Mucosa of descending colon (tissue), 3 donors: ENCODE results near the gene PPP1R37. TPM values are rescaled to one million over a fixed set of nuclear protein-coding genes. Genes with fewer than 3 reads are reported as not detected.

Experiments
- ATAC-seq: fragments of 200-7000 bp; cut with Tn5 transposase; one replicate; pipeline ENCODE4 v1.9.1; 2020; ENCODE audit warnings: mild to moderate bottlenecking, moderate library complexity
- DNase-seq, 3 donors: peaks; one replicate each; pipeline ENCODE4 v3.0.0-alpha.2; 2020
- H3K36me3 ChIP-seq: fragments of 200-600 bp; one replicate; pipeline ENCODE4 v1.8.0; 2021; ENCODE audit warnings: low read depth, mild to moderate bottlenecking
- H3K4me1 ChIP-seq: fragments of 200-600 bp; one replicate; pipeline ENCODE4 v1.8.0; 2021; ENCODE audit warnings: low read depth, mild to moderate bottlenecking
- H3K4me3 ChIP-seq: fragments of 200-600 bp; one replicate; pipeline ENCODE4 v1.8.0; 2021; ENCODE audit warnings: mild to moderate bottlenecking
- H3K9me3 ChIP-seq: fragments of 200-600 bp; one replicate; pipeline ENCODE4 v1.8.0; 2021; ENCODE audit warnings: mild to moderate bottlenecking
- CTCF ChIP-seq: fragments of 200-600 bp; IDR thresholded peaks from one replicate; pipeline ENCODE4 v1.8.0; 2022; ENCODE audit warnings: antibody characterized with exemption, mild to moderate bottlenecking
- intact Hi-C, 2 donors: fragments of 100-400 bp; cut with DNase I in 1 of 2; cut with micrococcal nuclease in 1 of 2; formaldehyde crosslinking; loops; one replicate each; pipeline versions ENCODE4 v1.11.0 to v1.11.1; 2022; cut with DNase I, micrococcal nuclease
- total RNA-seq, 3 donors: library from RNA; stranded (reverse); fragmentation: NEBNext Ultra II Directional in 2 of 3; extraction: Animal tissue kit (Norgen Biotek cat#: 25700) in 2 of 3; gene quantifications; one replicate each; pipeline versions ENCODE4 v1.2.1 to v1.2.4, GENCODE V29; 2021 to 2023
- donor health status: DM: no; HTN: no; CAD: no; lungs with moderate emphysema.
- donor health status: DM: no; HTN: no; CAD: no.
- donor health status: DM: no; HTN: yes; CAD: no.

The PPP1R37 gene
- total RNA-seq, 3 donors from 2014 or later = 27.2 to 33.6 (median 31.7) TPM

- DNase-seq (no peak), ATAC-seq (no peak)
- TF ChIP-seq CTCF = no peak
- Histone ChIP-seq H3K4me1 (peaks cover 28% of the 10 kb centered on the region), H3K9me3 (no peaks in the 10 kb centered on the region), H3K4me3 (no peak overlapping the region), H3K36me3 (no peaks in the 10 kb centered on the region)
- intact Hi-C loops = no loop called here
Measured at GRCh38 chr19:45149129-45149528, 56.1 kb downstream of the PPP1R37 start.

DNA sequence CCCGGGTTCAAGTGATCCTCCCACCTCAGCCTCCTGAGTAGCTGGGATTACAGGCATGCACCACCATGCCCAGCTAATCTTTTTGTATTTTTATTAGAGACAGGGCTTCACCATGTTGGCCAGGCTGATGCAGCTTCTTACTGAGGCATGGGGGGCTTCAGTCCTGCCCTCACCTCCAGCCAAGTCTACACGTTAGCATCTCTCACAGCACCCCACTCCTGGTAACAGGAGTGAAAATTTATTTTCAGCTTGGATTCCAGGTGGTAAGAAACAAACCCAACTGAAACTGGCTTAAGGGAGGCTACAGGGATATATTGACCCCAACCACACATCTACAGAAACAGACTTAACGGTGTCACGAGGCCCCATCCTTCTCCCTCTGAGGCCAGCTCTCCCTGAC is 57.2 kb downstream of the PPP1R37 start:
- intact Hi-C loops = no loop called here
- DNase-seq (no peak), ATAC-seq (no peak)
- TF ChIP-seq CTCF = no peak
- Histone ChIP-seq H3K9me3 (no peaks in the 10 kb centered on the region), H3K4me1 (peaks cover 31% of the 10 kb centered on the region), H3K4me3 (no peak overlapping the region), H3K36me3 (no peaks in the 10 kb centered on the region)

DNA sequence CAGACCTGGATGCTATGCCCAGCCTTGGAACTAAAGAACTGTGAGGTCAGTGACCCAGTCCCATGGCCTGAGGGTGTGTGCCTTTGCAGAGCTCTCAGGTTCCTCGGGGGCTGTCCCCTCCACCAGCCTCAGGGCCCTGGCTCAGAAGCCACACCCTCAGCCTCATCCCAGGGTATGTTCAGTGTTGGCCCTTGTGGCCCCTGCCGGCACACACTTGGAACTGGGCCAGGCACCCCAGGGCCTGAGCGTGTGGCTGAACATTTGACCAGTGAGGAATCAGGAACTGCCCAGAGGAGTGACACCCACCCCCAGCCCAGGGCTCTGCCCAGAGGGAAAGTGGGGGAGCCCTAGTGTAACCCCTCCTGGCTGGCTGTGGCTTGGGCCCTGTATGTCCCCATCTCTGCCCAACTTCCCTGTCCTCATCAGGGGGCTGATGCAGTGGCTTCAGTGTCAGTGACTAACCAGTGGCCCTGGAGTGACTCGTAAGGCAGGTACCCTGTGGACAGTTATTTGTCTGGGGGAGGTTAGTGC is 57.8 kb downstream of the PPP1R37 start:
- ATAC-seq = no peak
- no peak for TF ChIP-seq CTCF
- peaks cover 31% of the 10 kb centered on the region for H3K4me1 ChIP-seq
- H3K9me3 ChIP-seq = no peaks in the 10 kb centered on the region
- no peaks in the 10 kb centered on the region for H3K36me3 ChIP-seq
- no peak overlapping the region for H3K4me3 ChIP-seq
- intact Hi-C loops = no loop called here
- no peak for DNase-seq

GRCh38 chr19:45151320-45151719 is 58.3 kb downstream of the PPP1R37 start:
- Histone ChIP-seq H3K4me3 (no peak overlapping the region), H3K4me1 (peaks cover 31% of the 10 kb centered on the region), H3K9me3 (no peaks in the 10 kb centered on the region), H3K36me3 (no peaks in the 10 kb centered on the region)
- TF ChIP-seq CTCF = no peak
- DNase-seq = no peak
- no peak for ATAC-seq
- intact Hi-C loops = no loop called here

DNA sequence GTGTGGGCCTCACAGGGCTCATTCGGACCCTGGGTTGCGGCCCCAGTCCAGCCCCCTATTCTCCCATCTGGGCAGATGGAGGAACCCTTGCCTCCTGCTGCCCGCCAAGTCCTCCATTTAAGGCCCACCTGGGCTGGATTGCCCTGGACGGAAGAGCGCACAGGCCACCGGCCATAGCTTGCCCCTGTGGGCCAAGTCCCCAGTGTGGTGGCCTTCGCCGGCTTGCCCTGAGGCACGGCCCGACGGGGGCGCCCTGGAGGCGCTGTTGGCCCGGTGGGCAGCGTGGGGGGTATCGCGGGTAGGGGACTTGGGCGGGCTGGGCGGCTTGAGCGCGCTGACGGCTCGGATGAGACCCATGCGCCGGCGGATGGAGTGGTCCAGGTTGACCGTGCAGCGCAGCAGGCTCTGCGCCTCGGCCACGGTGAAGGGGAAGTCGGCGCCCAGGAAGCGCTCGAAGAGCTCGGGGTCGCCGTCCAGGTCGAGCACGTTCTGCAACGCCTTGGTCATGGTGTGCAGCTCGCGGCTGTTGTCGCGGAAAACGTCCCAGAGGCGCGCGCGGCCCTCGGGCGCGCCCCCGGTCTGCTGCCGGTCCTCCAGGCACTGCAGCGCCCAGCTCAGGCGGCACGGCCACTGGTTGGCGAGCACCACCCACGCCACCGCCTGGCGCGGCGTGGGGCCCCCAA is 59.0 kb downstream of the PPP1R37 start:
- H3K4me3 ChIP-seq = no peak overlapping the region
- no peak for DNase-seq
- no peaks in the 10 kb centered on the region for H3K9me3 ChIP-seq
- H3K4me1 ChIP-seq = peaks cover 31% of the 10 kb centered on the region
- no peaks in the 10 kb centered on the region for H3K36me3 ChIP-seq
- intact Hi-C loops = no loop called here
- no peak for ATAC-seq
- no peak for TF ChIP-seq CTCF
